ENCODE data around the gene NPY5R.
A peak's percentile ranks its signal among the peaks of the same experiment; 100 is the strongest.

NPY5R gene

GRCh38 chr4:163343604-163344146, at the start of gene NPY5R:
TSS of gene NPY5R (plus strand) at chr4:163343892. CDS start at chr4:163350274, 6,382 bp downstream.
- DNase-seq = no peak

DNA sequence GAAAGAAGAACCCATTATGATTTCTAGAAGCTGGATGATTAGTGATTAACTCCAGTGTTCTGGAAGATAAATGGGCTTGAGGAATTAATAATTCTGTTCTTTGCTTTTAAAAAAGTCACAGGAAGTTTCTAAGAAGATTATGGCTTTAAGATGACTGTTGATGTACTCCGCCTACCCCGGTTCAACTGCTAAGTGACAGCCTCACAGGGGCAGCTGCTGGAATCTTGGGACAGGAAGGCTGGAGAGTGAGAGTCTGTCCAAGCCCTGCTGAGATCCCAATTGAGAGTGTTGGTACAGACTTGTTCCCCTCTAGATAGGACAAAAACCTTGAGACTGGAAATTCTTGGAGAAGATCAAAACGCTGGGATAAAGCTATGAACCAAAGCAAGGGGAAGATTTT, 48.6 kb upstream of the NPY5R start:
- no peak for DNase-seq

GRCh38 chr4:163300445-163300844, 43.2 kb upstream of the NPY5R start:
- no peak for DNase-seq

GRCh38 chr4:163303069-163303468, 40.6 kb upstream of the NPY5R start:
- no peak for DNase-seq

DNA sequence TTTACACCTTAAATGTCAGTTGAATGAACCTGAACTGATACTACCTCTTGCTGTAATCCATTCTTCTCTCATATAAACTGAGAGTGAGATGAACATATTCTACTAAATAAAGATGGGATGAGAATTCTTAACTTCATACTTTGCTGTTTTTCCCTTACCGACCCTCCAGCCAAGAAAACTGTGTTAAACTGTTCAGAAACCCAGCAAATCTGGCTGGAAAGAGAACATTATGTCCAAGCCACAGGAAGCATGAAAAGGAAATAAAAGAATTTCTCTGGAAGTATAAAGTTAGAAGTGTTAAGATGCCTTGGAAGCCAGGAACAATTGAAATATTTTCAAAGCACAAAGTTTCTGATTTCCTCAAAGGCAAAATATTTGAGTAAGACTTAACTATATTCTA, 34.2 kb upstream of the NPY5R start:
- no peak for DNase-seq

DNA sequence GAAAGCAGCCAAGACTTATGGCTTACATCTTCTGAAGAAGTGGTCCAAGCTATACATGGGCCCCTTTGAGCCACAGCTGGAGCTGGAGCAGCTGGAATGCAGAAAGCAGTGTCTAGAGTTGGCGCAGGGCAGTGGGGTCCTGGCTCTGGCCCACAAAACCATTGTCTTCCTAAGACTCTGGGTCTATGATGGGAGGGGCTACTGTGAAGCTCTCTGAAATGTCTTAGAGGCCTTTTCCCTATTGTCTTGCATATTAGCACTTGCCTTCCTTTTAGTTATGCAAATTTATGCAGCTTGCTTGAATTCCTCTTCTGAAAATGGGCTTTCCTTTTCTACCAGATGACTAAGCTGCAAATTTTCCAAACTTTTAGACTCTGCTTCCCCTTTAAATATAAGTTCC, 26.6 kb upstream of the NPY5R start:
- DNase-seq = peak in 1 of 2 donors; percentile 8

DNA sequence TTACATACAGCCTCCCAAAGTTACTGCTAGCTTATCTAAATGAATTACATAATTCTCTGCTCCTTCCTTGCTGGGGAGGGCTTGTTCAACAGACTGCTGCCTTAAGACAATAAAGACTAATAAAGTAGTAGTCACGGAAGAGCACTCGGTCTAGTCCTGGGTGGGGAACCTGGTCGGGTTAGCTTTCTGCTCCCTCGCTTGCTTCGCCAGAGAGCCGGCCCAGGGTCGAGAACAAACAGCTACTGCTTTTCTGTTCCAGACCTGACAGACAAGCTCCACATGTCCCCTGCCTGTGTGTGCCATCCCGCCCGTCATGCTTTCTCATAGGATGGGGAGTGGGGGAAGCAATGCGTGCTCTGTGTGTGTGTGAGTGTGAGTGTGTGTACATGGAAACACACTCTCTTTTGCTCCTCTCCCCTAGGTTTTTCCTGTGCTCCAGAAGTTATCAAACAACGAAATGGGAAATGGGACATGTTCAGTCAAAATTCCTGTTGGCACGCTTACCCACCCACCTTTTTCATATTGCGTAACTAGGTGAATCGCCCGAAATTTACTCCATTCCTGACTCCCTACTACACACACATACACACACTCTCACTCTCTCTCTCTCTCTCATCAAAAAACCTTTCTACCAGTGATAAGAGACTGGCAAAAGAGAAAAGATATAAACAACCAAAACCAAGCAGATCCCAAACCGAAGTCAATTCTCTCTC, 12.6 kb upstream of the NPY5R start:
- DNase-seq = no peak

DNA sequence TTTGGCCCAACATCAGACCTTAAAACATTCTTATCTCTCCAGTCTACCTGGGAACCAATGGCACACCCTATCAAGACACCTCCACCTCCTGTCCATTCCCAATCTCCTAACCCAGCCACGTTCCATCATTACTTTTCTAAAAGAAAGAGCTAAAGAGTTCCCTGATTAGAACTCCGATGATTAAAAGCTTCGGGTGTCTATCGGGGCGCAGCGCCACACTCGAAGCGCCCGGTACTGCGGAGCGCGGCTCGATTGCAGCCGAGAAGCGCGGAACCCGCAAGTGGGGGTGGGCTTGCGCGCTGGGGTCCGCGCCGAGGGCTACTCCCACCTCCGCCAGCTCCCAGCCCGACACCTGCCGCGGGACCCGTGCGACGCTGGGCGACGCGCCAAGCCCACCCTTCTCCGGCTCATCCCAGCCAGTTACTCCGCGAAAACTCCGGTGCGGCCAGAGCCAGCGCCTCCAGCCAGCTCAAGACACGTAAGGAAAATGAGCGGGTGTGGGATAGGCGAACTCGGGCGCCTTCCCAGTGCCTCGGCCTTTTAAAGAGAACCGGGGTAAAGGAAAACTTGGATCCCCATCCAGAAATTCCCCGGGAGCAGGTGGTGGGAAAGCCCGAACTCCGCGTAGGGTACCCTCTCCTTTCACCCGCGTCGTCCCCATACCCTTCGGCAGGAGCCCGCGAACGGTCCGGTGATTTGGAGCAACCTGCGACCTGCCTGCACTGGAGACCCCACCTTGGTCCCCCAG, 11.9 kb upstream of the NPY5R start:
- no peak for DNase-seq

DNA sequence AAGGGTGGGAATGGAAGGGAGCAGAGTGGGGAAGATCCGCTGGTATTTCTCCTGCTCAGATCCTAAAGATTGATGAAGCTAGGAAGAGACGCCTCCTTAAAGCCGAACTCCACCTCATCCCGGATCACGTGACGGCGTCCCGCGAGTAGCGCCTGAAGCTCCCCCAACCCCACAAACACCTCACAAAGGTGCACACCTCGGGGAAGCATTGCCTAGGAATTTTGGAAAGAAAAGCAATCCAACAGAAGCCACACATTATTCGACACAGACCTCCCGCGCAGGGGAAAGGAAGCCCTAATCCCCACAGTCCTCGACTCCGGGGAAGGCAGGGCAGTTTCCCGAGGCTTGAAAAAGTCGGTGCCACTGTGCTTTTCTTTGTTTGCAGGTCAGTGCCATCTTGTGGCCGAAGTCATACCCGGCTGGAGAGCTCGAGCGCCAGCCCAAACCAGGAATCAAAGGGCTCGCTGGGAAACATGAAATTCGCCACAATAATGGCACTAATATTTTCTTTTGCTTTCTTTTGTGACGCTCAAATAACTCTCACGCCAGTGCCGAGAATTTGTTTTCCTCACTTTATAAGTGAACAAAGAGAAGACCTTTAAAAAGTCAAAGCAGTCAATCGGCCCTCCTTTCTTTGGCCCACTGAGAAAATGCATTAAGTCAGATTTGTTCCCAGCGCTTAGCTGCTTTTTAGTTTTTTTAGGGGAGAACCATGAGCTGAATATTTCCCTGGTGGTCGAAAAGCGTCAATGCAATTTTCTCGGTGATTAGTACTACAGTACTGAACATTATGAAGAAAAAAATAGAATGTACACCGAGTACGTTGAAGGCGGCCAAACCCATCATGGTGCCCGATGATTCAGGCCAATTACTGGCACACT, 10.9 kb upstream of the NPY5R start, which contains the start of gene NPY1R:
Gene NPY1R, minus strand, starts transcription at position 71 of the 881 bp plus-strand sequence. CDS start 6,042 bp downstream, outside the sequence.
- DNase-seq = peak; percentile 47 to 50

DNA sequence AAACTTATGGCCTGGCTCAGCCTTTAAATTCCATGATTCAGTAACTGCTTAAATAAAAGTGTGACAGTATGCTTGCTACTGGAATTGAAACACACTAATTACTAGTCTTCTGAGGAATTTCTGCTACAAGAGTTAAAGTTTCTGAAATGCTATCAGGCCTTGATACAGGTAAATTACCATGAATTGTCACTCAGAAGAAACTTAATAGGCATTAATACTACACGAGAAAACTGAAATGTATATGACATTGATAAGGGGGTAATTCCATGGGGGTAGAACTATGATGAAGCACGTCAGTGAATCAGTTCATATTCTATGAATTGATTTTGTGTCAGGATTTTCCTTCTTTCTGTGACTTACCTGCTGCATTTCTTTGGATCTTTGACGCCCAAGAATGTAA, 8.3 kb upstream of the NPY5R start:
- no peak for DNase-seq

DNA sequence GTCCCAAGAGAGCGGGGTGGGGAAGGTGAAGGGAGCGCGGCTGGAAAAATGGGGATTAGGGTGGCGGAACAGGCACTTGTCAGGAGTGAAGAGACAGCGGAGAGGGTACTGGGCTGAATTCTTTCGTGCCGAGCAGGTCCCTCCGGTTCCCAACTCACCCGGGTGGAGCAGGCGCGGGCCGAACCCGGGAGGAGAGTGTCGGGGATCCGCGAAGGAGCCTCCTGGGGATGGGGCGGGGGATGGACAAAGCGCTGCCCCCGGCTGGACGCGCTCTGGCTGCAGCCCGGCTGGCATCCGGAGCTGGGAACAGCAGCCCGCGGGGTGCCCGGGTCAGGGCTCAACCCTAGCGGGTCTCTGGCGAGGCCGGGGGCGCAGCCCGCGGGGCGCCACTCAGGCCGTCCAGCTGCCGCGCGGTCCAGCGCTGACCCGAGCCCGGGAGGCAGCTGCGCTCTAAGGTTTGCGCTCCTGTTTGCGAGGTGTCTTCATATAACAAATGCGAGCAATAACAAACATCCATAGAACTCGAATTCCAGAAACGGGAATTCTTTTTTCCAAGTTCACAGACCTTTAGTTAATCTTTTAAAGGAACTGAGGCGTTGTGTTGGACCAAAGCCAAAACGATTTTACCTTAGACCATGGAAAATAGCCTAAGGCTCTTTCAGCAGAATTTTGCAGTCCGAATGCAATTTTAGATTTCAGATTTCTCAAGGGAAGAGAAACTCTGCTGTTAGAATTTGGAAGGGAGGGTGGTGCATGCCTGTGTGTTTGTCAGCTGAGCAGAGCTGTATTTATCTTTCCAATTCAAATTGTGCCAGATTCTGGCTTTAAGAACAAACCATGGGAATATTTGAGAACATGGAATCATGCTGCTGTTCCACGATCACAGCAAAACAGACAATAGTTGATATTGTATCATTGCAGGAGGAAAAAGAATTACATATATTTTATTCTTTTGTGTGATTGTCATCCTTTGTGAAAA, 744 bp downstream of the NPY5R start:
- DNase-seq = no peak

GRCh38 chr4:163350672-163351071, 7.0 kb downstream of the NPY5R start:
- no peak for DNase-seq

- no peak for DNase-seq
Measured at GRCh38 chr4:163353054-163353453, 9.4 kb downstream of the NPY5R start.

DNA sequence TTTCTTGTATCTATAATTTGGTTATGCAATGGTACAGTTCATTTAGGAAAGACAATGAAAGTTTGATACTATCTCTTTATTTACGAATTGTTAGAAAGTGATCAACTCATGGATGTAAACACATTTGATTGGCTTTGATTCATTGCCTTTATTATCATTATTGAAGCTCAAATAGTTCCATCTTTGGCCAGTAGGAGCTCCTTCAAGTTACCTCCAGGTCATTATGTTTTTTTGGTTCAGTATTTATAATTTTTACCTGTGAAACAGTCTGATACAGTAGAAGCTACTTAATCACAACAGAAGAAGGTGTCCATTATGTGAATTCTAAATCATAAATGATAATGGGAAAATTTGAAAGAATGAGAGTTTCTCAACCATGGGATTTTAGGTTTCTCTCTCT, 12.4 kb downstream of the NPY5R start:
- no peak for DNase-seq

DNA sequence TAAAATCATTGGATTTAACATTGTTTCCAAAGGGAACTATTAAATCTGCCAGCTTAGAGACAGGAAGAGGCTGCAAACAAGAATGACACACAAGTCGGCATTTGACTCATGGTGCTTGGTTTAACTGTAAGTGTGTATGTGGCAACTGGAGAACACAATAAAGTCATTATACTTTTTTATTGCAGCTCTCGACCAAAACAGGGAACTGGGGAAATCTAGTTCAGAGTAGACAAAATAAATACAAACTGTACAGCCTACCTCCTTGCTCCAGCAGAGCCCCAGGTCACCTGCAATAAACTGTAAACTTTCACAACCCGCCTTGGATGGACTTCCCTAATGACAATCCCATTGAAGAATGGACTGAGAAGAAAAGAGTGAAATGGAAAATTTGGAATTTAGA, 24.0 kb downstream of the NPY5R start:
- DNase-seq = no peak

DNA sequence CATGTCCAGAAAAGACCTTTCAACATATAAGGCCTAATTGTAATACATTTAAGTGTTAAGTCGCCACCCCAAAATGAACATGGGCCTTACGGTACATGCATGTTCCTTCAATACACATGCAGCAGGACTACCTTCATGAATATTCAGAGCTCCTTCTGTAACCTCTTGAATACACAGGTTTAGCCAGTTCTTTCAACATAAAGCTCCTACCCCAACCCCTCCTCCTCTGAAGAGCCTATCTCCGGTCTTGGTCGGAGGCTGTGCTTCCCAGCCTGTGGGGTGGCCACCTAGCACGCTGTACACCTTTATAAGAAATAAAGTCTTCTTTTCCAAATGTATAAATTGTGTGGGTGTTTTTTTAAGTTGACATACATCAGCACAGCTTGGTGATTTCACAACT, 28.3 kb downstream of the NPY5R start:
- DNase-seq = no peak

- DNase-seq = no peak
Measured at GRCh38 chr4:163378661-163379060, 35.0 kb downstream of the NPY5R start.

DNA sequence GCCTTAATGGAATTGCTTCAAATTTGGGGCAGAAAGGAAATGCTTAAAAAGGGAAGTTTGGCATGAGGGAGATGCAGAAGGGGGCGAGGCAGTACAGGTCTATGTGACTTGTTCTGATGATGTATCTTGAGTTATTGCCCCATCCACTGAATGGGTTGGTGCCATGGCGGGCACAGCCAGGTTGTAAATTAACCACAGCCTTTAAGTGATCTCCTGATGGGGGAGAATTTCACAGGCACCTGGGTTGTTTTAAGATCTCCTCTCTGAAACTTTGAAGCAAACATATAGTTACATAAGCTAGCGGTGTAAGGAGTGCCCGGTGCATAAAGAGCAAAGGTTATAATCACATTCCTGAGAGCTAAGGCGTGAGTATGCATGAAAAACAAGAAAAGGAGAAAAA, 37.0 kb downstream of the NPY5R start:
- no peak for DNase-seq

DNA sequence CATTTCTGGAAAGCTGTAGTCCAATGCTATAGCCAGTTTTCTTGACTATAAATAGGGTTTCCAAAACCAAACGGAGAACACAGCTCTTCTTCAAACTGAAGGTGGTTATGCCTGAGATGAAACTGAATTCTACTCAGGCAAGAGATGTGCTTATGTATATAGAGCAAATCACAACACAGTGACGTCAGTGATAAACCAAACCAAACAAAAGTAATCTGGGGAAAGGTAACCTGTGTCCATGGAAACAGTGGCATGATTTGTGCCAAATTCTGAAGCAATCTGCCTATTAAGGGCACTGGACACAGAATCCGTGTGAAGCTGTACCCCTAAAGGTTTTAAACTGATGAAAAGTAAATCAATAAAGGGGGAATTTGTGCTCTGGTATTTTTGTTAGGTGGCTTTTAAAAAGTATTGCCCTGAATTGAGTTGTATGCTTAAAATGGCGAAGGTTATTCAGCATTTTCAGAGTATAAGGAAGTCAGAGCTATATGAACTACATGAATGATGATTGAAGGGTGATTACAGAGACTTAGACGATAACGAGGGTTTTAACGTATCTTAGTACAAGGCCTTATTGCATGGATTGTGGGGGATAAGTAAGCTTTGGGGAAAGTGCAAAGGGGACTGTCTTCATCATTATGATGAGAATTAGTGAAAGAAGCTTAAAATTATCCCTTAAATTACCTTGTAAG, 38.6 kb downstream of the NPY5R start:
- no peak for DNase-seq

GRCh38 chr4:163384434-163384833, 40.7 kb downstream of the NPY5R start:
- DNase-seq = no peak

GRCh38 chr4:163384926-163385325, 41.2 kb downstream of the NPY5R start:
- DNase-seq = no peak

Measured in inflammatory macrophage treated with lipopolysaccharide for 1 hour (primary cell).